GM18868 (cell line): ENCODE results near the gene TDRD9.

Experiments used
- ATAC-seq: cut with Tn5 transposase; IDR thresholded peaks from one replicate; pipeline ENCODE4 v1.9.1; 2021; ENCODE audit warnings: mild to moderate bottlenecking, moderate library complexity; ENCODE audit not compliant: unreplicated experiment

TDRD9 gene

GRCh38 chr14:104064003-104064402 is 135.7 kb downstream of the TDRD9 start:
- no peak for ATAC-seq

DNA sequence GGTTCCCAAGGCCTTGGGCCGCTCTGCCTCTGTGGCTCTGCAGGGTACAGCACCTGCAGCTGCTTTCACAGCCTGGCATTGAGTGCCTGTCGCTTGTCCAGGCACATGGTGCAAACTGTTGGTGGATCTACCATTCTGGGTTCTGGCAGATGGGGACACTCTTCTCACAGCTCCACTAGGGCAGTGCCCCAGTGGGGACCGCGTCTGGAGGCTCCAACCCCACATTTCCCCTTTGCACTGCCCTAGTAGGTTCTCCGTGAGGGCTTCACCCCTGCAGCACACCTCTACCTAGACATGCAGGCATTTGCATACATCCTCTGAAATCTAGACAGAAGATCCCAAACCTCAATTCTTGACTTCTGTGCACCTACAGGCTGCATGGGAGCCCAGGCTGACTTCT is 138.0 kb downstream of the TDRD9 start:
- no peak for ATAC-seq

DNA sequence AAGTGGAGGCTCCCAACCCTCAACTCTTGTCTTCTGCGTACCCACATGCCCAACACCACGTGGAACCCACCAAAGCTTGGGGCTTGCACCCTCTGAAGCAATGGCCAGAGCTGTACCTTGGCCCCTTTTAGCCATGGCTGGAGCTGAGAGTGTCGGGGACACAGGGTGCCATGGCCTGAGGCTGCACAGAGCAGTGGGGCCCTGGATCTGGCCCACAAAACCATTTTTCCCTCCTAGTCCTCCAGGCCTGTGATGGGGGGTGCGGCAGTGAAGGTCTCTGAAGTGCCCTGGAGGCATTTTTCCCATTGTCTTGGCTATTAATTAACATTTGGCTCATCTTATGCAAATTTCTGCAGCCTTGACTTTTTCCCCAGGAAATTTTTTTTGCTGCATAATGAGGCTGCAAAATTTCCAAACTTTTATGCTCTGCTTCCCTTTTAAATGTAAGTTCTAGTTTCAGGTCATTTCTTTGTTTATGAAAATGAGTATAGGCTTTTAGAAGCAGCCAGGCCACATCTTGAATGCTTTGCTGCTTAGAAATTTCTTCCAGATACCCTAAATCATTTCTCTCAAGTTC is 138.6 kb downstream of the TDRD9 start:
- ATAC-seq: no peak

DNA sequence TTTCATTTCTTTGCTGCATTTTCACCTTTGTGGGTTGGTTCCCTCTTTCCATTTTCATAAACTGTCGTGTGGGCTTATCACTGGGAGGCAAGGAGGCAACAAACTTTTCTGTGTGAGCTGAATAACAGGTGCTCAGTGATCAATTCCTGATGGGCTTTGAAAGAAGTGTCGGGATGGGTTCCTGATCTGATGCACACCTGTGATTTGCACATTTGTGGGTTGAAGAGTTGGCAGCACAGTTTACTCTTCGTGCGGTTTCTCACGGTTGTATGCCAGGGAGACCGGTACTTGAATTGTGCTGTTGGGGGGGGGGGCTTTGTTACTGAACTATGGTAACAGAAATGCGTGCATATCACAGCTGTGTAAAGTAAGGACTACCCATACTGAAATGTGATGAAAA is 141.3 kb downstream of the TDRD9 start:
- ATAC-seq: no peak

GRCh38 chr14:104072586-104072985 is 144.3 kb downstream of the TDRD9 start:
- no peak for ATAC-seq

GRCh38 chr14:104073764-104074163 is 145.5 kb downstream of the TDRD9 start:
- no peak for ATAC-seq

DNA sequence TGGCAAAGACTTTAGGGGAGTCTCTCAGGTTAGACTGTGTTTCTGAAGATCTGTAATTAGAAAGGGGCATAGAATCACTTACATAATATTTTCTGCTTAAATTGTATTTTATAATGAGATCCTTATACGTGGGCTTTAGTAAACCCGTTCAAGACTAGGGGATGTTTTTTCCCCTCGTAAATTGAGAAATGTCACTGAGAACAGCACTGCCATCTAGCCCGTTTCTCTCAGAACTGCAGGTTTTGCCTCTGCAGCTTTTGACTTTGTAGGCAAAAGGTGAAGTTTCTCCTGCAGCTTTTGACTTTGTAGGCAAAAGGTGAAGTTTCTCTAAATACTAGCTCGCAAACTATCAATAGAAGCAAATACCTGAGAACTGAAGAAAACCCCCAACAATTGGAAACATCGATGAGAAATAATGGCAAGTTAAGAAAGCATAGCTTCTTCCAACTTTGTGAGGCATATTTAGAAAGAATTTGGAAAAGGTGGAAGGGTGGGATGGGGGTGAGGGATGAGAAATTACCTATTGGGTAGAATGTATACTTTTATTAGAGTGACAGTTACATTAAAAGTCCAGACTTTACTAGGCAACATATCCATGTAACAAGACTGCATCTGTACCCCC is 147.4 kb downstream of the TDRD9 start:
- ATAC-seq: no peak

DNA sequence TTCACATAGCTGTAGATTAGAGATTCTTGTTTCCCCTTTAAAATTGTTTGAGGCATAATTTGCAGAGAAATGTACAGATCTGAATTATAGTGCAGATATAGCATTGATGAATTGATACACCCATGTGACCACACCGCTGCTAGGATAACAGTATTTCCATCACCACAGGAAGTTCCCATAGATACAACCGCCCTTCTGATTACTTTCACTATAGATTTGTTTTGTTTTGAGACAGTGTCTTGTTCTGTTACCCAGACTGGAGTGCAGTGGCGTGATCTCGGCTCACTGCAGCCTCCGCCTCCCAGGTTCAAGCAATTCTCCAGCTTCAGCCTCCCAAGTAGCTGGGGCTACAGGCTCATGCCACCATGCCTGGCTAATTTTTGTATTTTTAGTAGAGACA is 148.5 kb downstream of the TDRD9 start:
- no peak for ATAC-seq

GRCh38 chr14:104078031-104078455 is 149.8 kb downstream of the TDRD9 start:
- peak; percentile 74 for ATAC-seq

- no peak for ATAC-seq
These were observed 152.4 kb downstream of the TDRD9 start for GRCh38 chr14:104080376-104081260.

DNA sequence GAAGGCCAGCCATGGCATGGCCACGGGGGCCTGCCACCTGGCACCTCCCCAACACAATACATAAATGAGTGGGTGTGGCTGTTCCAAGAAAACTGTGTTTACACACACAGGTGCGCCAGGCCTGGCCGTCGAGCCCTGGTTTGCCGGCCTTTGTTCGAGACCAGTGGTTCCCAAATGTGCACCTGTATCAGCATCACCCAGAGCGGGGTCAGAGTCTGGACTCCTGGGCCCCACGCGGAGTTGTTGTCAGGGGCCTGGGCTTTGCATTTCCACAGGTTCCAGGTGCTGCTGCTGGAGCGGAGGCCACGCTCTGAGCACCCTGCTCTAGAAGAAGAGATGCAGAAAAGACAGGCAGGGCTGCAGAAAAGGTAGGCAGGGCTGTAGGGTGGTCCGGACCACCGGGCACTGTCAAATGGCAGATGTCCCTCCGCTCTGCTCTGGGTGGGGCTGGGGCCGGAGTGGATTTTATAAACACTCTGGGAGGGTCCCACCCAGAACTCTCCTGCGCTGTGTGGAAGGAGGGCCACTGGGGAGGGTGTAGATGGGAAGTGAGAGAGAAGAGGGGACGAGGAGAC is 153.1 kb downstream of the TDRD9 start:
- no peak for ATAC-seq

DNA sequence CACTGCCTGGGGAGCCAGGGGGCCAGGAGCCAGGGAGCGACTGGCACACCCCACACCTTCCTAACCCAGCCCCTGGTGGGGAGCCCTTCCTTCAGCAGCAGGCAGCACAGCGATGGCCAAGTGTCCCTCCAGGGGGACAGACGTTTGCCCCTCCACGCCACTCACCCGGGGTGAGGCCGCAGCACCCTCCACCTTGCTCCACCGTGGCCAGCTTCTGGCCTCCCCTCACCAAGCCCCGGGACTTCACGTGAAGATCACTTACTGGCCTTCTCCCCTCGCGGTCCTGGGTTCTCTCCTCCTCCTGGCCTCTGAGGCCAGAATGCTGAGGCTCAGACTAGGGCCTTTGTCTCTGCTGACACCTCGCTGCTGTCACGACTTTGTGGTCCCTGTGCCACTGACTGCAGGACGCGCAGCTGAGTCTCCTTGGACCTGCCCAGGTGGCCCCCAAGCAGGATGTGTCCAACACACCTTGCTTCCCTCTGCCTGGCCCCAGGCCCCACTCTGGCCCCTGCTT is 153.8 kb downstream of the TDRD9 start:
- ATAC-seq: no peak

DNA sequence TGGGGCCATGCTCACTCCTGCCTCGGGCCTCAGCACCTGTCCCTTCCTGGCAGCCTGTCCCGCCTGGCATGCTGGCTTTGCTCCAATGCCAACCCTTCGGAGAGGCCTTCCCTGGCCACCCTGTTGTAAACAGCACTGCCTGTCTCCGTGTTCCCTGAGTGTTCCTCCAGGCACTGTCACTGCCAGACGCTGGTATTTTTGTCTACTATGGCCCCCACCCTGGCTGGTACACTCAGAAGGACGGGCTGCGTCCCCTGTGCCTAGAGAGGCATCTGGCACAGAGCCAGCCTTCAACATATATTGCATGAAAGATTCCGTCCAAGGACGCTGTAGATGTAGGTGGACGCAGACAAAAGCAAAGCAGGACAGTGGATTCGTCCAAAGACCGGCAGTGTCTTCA is 154.6 kb downstream of the TDRD9 start:
- no peak for ATAC-seq

DNA sequence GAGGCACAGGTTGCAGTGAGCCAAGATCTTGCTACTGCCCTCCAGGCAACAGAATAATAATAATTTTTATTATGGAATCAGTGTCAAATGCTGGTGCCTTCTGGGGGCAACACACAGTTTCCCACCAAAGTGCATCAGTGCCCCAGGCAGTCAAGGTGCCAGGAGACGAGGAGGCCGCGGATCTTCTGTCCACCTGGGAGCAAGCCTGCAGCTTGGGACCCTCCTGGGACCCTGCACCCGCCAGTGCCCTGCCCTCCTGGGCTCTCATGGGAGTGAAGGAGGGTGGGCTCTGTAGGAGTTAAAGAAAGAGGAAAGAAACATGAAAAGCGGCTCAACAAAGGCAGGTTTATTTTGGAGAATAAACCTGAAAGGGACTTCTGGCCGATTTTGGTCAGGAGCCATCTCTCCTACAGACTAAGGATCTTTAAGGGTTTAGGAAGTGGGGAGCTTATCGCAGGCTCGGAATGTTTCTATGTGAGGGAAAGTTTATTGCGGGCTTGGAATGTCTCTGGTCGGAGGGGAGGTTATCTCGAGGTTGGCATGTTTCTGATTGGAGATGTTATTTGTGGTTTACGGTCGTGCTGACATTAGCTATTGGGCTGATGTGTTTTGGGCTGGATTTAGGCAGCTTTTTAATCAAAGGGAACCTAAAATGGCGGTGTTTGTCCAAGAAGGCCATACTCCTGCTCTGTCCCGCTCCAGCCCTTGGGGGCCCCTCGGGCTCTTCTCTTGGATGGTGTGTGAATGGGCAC is 156.2 kb downstream of the TDRD9 start:
- no peak for ATAC-seq

- ATAC-seq: no peak
These were observed 157.0 kb downstream of the TDRD9 start, which contains the start of gene ASPG for GRCh38 chr14:104085032-104085888. Gene ASPG (plus strand): TSS chr14:104085700. CDS start chr14:104085771, 71 bp downstream.

- ATAC-seq: no peak
These were observed 157.6 kb downstream of the TDRD9 start for GRCh38 chr14:104085889-104086201.

GRCh38 chr14:104086210-104086660 is 158.0 kb downstream of the TDRD9 start:
- ATAC-seq: no peak

DNA sequence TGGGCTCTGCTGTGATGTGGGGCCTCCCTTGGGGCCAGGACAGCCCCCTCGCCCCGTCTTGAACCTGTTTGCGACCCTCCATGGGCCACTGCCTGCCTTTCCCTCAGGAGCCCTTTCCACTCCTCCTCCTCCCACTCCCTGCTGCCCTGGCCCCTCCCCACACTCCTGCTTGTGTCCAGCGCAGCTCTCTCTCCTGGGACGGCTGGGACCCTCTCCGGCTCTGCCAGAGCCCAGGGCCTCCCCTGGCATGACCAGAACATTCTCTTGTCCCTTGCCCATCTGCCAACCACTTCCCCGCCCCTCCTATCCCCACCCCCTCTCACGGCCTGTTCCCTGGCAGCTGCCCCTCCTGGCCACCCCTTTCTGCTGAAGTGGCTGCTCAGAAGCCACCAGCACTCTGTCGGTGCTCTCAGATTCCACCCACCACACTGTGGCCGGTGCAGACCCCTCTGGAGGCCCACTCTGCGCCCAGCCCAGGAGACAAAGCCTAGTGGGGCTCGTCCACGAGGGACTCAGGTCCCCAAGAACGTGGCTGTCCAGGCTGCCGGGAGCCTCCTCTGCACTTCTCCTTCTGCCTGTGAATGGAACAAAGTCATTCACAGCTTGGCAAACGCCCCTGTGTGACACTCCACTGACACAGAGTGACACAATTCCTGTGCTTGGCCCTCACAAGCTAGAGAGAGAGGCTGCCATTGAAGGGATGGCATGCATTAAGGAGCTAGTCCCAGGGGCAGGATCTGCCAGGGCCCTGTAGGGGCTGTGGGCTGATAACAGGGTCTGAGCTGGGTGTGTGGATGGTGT is 158.6 kb downstream of the TDRD9 start:
- no peak for ATAC-seq

DNA sequence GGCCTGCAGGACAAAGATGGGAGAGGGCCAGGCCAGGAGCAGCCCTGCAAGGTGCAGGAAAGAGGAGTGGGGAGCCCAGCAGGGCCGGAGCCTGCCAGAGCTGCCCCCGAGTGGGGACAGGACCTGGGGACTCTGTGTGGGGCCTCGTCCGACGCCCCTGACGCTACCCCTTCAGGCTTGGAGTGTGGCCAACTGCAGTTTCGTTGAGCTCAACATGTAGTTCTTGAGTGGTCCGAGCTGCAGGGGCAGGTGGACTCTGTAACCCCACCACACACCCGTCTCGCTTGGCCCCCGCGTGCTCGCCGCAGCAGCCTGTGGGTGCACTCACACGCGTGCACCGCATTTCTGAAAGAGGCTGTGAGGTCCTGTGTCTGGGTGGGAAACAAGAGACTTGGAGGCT is 159.2 kb downstream of the TDRD9 start:
- ATAC-seq: no peak
